Measurements from ENCODE around the gene NLRC4.
"Not testable (repeated sequence)": the region's sequence is repeated elsewhere in the genome, so short reads cannot be mapped to it uniquely, and the experiment has no call there.

NLRC4 gene

DNA sequence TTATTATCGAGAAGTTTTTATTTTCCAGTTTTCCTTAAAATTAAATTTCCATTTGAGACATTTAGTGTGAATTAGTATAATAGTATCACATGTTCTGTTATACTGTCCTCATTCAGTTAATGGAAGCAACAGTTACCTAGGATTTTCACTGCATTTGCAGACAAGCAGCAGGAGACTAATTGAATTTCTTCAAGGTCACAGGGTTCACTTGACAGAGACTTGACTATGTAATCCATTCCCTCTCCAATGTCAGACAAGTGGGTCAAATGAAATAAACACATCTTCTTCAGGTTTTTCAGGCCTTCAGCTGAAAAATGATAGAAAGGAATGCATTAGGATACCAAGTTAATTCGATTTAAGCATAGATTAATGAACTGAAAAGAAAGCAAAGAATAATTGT, 26.7 kb downstream of the NLRC4 start:
- ATAC-seq, result no peak

DNA sequence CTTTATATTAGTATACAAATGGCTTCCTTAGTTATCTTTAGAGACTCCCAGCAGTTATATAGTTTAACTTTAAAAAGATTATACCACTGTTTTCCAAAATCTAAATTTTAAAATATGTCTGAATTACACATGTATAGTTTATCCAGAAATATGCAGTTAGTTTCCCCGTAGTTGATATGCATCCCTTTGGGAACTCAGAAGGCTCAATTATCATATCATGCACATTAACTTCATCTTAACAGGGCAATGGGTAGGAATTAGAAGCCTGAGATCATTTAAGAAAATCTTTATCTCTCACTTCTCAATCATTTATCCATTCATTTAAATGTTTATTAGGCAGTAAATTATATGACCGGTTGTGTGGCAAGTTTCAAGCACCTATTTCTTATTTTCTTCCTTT, 27.2 kb downstream of the NLRC4 start:
- ATAC-seq, result no peak

DNA sequence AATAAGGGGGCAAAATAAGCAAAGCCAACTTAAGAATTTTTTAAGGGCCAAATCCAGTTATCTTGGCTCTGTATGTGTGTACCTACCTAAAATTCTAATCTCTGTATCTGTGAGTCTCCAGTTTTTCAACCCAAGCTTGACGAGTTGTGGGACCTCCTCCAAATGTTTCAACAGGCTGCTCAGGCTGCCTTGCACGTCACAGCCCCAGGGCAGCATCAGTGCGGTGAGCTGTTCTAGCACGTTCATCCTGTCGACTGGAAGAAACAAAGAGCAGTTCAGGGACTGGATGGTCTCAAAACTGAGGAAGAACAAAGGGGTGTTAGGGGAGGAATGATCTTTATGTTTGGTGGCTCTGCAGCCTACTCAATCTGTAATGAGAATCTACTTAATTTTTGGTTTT, 29.4 kb downstream of the NLRC4 start:
- ATAC-seq, result no peak

DNA sequence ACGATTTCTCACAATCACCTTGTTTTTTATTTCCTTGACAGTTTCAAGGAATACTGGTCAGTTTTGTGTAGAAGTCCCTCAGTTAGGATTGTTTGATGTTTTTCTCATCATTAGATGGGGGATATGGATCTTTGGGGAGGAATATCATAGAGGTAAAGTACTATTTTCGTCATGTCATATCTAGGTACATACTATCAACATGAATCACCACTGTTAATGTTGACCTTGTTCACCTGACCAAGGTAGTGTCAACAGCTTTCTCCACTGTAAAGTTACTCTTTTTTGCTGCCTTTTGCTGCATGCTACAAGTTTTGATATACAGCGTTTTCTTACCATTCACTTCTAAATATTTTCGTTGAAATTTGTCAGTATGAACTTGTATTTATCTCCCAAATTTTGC, 32.7 kb downstream of the NLRC4 start:
- ATAC-seq, result no peak

DNA sequence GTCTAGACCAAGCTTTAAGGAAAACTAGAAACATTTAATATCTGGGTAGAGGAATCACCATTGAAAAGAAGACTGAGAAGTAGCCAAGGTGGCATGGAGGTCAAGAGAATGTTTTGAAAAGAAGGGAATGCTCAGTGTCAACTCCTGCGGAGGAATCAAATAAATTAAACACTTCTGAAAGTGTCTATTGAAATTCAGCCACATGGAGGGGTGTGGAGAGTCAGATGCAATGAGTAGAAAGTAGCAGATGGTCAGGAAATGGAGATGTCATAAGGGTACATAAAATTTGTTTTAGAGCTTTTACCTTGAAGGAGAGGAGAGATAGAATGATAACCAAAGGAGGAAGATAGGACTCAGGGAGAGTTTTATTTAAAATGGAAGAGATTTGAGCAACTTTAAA, 35.1 kb downstream of the NLRC4 start:
- no peak for ATAC-seq

DNA sequence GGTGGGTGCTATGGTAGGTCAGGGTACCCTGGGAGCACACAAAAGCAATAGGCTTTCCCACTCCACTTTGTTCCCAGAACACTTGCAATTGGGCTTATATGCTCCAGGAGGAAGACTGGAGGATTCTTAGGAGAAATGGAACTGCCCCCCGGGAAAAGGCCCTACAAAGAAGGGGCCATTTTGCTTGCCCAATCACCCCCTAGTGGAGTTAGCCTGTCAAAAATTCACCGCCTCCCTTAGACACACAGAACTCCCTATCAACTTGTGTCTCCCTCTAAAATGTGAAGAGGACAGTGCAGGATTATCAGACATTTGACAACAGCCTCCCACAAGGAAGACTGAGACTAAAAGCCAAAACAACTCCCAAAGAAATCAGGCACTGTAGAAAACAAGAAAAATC, 36.5 kb downstream of the NLRC4 start:
- no peak for ATAC-seq

DNA sequence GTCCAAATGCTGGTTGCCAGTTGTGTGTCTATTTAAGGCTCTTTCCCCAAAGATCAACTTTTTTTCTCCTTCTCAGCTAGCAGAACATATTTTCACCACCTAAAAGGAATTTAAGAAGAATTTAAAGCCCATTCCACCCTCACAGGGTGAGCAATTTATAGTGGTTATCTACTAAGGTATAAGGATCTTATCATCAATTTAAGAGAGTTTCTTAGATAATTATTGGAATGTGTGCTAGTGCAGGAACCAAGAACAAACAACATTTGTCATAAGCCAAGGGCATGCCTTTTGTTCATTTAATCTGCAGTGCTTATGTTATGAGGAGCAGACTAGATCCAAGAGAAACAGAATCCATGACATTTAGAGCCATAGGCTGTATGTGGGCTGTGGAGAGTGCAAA, 37.2 kb downstream of the NLRC4 start:
- no peak for ATAC-seq

DNA sequence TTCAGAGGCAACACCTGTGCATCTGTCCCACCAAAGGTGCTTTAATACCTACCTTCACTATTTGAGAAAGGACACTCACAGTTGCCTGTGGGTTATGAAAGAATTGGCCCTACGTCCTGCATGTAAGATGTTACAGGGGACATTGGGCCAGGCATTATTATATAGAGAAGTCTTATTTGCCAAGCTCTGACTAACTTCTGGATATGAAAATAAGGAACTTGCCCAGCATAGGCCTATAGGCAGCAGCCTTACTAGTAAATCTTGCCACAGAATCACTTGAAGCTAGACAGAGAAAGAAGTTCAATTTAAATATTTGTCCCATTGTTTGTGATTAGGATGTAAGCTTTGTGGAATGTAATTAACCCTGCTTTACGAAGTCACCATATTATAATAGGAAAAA, 41.7 kb downstream of the NLRC4 start:
- no peak for ATAC-seq

DNA sequence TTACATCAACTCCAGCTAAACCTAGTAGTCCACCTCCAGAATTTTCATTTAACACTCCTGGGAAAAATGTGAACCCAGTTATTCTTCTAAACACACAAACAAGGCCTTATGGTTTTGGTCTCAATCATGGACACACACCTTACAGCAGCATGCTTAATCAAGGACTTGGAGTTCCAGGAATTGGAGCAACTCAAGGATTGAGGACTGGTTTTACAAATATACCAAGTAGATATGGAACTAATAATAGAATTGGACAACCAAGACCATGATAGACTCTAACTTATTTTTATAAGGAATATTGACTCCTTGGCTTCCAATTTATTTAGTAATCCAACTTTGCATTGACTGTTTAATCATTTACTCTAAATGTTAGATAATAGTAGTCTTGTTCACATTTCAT, 44.2 kb downstream of the NLRC4 start:
- ATAC-seq, result no peak

DNA sequence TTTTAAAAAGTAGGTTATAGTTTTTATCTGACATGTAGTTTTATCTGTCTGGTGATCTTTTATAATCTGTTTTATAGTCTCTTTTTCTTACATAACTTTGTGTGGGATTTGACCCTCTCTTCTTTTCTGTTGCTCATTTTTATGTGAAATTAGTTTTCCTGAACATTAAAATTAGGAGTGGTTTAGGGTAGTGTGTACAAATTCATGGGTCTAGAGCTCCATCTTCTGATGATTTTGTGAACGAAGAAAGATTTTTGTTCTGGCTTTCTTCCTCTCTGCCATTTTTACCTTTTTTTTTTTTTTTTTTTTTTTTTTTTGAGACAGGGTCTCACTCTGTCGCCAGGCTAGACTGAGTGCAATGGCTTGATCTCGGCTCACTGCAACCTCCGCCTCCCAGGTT, 52.4 kb downstream of the NLRC4 start:
- no peak for ATAC-seq

DNA sequence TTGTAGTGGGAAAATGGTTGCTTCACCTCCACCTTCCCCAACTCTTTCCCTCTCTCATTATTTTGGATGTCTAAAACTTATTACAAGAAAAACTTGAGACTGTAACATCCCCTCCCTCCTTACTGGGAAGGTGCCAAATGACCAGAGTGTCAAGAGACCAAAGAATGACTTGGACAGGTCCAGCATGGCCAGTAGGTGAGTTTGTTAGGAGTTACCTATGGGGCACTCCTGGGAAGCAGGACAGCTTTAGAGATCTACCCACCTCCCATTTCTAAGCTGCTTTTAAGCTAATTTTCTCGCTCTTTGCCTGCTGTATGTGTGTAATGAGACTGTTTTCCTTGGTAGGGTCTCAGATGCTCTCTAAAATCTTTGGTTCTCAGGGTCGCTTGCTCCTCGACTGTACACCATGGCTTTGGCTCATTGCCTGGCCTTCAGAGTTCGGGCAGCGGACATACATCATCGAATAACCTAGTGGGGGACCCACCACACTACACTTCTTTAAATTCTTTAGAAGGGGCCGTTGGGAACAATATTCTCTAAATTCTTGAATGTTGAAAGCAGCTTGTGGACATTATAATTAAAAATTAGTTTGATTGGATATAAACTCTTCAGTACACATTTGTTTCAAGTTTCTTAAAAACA, 53.8 kb downstream of the NLRC4 start:
- no peak for ATAC-seq

DNA sequence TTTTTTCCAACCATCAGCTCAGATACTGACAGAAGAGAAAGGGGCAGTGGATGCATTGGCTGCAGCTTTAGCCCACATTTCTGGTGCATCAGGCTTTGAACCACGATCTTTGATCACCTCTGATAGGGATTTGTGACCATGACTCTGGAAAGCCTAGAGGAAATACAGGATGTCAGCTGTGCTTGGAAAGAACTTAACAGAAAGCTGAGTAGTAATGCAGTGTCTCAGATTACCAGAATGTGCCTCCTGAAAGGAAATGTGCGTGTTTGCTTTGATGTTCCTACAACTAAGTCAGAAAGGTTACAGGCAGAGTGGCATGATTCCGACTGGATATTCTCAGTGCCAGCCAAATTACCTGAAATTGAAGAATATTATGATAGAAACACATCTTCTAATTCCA, 61.3 kb downstream of the NLRC4 start:
- ATAC-seq, result not testable (repeated sequence)

DNA sequence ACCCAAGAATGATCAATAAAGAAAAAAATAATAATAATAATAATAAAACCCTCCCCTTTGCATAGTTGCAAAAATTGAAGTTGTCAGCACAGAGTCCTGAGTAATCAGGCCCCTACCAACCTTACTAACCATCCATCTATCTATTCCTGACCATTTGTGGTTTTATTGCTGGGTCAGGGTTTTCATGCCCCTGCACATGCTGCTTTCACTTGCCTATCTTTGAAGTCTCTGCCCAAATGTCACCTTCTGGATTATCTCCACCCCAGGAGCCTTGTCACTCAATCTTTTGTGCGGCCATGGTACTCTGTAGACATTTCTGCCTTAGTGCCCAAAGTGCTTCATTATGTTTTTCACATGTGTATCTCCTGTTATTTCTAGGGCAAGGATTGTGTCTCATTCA, 63.9 kb downstream of the NLRC4 start:
- no peak for ATAC-seq

DNA sequence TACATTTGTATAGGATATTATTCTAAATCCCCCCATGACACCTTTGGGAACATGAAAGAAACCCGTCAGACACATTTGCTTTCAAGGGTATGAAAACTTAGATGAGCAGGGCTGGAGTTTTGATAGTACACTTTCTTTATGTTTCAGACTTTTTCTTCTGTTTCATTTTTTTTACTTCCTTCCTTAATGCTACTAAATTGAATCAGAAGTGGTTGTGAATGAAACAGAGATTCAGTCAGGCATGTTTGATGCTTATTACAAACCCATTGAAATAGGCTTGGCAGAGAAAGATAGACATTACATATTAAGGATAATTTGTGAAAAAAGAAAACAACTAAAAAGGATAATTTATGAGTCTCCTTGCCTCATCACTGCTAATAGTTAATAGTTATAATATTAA, 72.3 kb downstream of the NLRC4 start:
- no peak for ATAC-seq

DNA sequence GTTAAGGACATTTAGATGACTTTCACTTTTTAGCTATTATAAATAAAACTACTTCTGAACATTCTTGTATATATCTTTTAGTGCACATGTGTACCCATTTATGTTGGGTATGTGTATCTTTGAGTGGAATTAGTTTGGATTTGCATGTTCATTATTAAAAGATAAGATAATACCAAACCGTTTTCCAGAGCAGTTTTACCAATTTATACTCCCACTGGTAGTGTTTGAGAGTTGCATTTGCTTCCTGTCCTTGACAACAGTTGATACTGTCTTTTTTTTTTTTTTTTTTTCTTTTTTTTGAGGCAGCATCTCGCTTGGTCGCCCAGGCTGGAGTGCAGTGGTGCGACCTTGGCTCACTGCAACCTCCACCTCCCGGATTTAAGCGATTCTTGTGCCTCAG, 75.7 kb downstream of the NLRC4 start:
- no peak for ATAC-seq

DNA sequence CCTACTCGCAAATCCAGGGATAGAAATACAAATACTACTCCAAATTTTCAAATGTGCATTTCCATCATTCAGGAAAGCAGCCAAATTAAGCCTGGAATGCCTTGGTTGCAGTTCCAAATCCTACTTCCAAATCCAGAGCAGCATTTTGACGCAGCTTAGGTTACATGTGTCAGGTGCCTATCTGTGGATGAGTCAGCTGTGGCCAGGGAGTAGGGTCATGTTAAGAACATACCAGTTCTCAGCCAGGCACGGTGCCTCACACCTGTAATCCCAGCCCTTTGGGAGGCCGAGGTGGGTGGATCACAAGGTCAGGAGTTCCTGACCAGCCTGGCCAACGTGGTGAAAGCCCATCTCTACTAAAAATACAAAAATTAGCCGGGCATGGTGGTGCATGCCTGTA, 82.0 kb downstream of the NLRC4 start:
- ATAC-seq, result no peak
